Chondrocyte (in vitro differentiated cells): ENCODE results near the gene STAB1. TPM values are rescaled to one million over a fixed set of nuclear protein-coding genes. Genes with fewer than 3 reads are reported as not detected.

Source experiments
- DNase-seq: peaks from one replicate; pipeline ENCODE4 v3.0.0; 2021; ENCODE audit warnings: mixed read lengths, low spot score
- H3K27ac Mint-ChIP-seq: one replicate; pipeline ENCODE4 v1.8.0; 2021; ENCODE audit warnings: mild to moderate bottlenecking, moderate library complexity, mixed read lengths; ENCODE audit not compliant: unreplicated experiment
- H3K27me3 Mint-ChIP-seq: 2 replicates; pipeline ENCODE4 v1.8.0; 2021; ENCODE audit warnings: low read depth, mixed read lengths
- H3K36me3 Mint-ChIP-seq: 2 replicates; pipeline ENCODE4 v1.8.0; 2021; ENCODE audit warnings: low read depth, mixed read lengths
- H3K4me1 Mint-ChIP-seq: 2 replicates; pipeline ENCODE4 v1.8.0; 2021; ENCODE audit warnings: low read depth, mild to moderate bottlenecking, mixed read lengths
- H3K4me3 Mint-ChIP-seq: one replicate; pipeline ENCODE4 v1.8.0; 2021; ENCODE audit warnings: mild to moderate bottlenecking, moderate library complexity, mixed read lengths; ENCODE audit not compliant: unreplicated experiment
- H3K9me3 Mint-ChIP-seq: 2 replicates; pipeline ENCODE4 v1.8.0; 2021; ENCODE audit warnings: low read depth, mixed read lengths
- CTCF ChIP-seq: fragments of 200-600 bp; sonication (generic); IDR thresholded peaks from 2 replicates; pipeline ENCODE4 v1.5.0; 2021; ENCODE audit warnings: antibody characterized with exemption, mild to moderate bottlenecking, moderate library complexity
- total RNA-seq: library from RNA; stranded (reverse); gene quantifications from 3 replicates; pipeline ENCODE4 v1.2.1, GENCODE V29; 2021

STAB1 gene
- total RNA-seq, 1 donor from 2014 or later = not detected

GRCh38 chr3:52563984-52564383 lies 68.8 kb downstream of the STAB1 start:
- no peaks in the 10 kb centered on the region for H3K27me3 Mint-ChIP-seq
- peaks cover 27% of the 10 kb centered on the region for H3K36me3 Mint-ChIP-seq
- H3K4me1 Mint-ChIP-seq = no peaks in the 10 kb centered on the region
- no peak for DNase-seq
- TF ChIP-seq CTCF = no peak
- no peak overlapping the region for H3K27ac Mint-ChIP-seq
- no peaks in the 10 kb centered on the region for H3K9me3 Mint-ChIP-seq
- H3K4me3 Mint-ChIP-seq = no peak overlapping the region

GRCh38 chr3:52568069-52568468 lies 72.9 kb downstream of the STAB1 start:
- no peak overlapping the region for H3K27ac Mint-ChIP-seq
- H3K36me3 Mint-ChIP-seq = peaks cover 19% of the 10 kb centered on the region
- H3K4me3 Mint-ChIP-seq = no peak overlapping the region
- H3K9me3 Mint-ChIP-seq = no peaks in the 10 kb centered on the region
- no peaks in the 10 kb centered on the region for H3K27me3 Mint-ChIP-seq
- no peak for DNase-seq
- H3K4me1 Mint-ChIP-seq = peaks cover 6% of the 10 kb centered on the region
- no peak for TF ChIP-seq CTCF

- Mint-ChIP-seq H3K4me1 (peaks cover 15% of the 10 kb centered on the region), H3K27me3 (no peaks in the 10 kb centered on the region), H3K27ac (peak overlapping the region; percentile 3), H3K36me3 (peaks cover 23% of the 10 kb centered on the region), H3K4me3 (no peak overlapping the region), H3K9me3 (no peaks in the 10 kb centered on the region)
- no peak for DNase-seq
- TF ChIP-seq CTCF = no peak
Measured at GRCh38 chr3:52570076-52570475, 74.9 kb downstream of the STAB1 start.

- peaks cover 26% of the 10 kb centered on the region for H3K36me3 Mint-ChIP-seq
- H3K9me3 Mint-ChIP-seq = peaks cover 3% of the 10 kb centered on the region
- no peak overlapping the region for H3K4me3 Mint-ChIP-seq
- no peak overlapping the region for H3K27ac Mint-ChIP-seq
- peaks cover 15% of the 10 kb centered on the region for H3K4me1 Mint-ChIP-seq
- no peak for TF ChIP-seq CTCF
- H3K27me3 Mint-ChIP-seq = no peaks in the 10 kb centered on the region
- DNase-seq = no peak
Measured at GRCh38 chr3:52572221-52572620, 77.1 kb downstream of the STAB1 start.

Other genes starting within 250 kb of the STAB1 start
- 14.5 to 20.8 TPM (median 20.1 TPM) in 3 replicates for gene PPM1M, start 249.6 kb upstream of the STAB1 start, total RNA-seq
- 73.0 to 74.9 TPM (median 74.7 TPM) in 3 replicates for gene WDR82, start 216.7 kb upstream of the STAB1 start, total RNA-seq
- 4.8 to 9.8 TPM (median 5.0 TPM) in 3 replicates for gene GLYCTK, start 207.5 kb upstream of the STAB1 start, total RNA-seq
- 5.0 to 9.4 TPM (median 5.4 TPM) in 3 replicates for gene DNAH1, start 179.0 kb upstream of the STAB1 start, total RNA-seq
- gene BAP1, start 85.3 kb upstream of the STAB1 start, total RNA-seq = 82.1 to 85.4 TPM (median 84.3 TPM) in 3 replicates
- 5.1 to 7.1 TPM (median 5.5 TPM) in 3 replicates for gene PHF7, start 84.7 kb upstream of the STAB1 start, total RNA-seq
- 0.17 TPM in 1 of 3 replicates, not detected in the others for gene SEMA3G, start 50.2 kb upstream of the STAB1 start, total RNA-seq
- gene TNNC1, start 41.3 kb upstream of the STAB1 start, total RNA-seq = 3.3 to 13.7 TPM (median 12.7 TPM) in 3 replicates
- 97.6 to 121 TPM (median 101 TPM) in 3 replicates for gene NISCH, start 39.7 kb upstream of the STAB1 start, total RNA-seq
- 283 to 309 TPM (median 298 TPM) in 3 replicates for gene NT5DC2, start 38.5 kb downstream of the STAB1 start, total RNA-seq
- gene UQCC5, start 41.3 kb downstream of the STAB1 start, total RNA-seq = 13.7 to 30.4 TPM (median 16.9 TPM) in 3 replicates
- 66.1 to 76.0 TPM (median 69.0 TPM) in 3 replicates for gene PBRM1, start 190.6 kb downstream of the STAB1 start, total RNA-seq
- gene GNL3, start 190.7 kb downstream of the STAB1 start, total RNA-seq = 61.5 to 91.9 TPM (median 66.4 TPM) in 3 replicates
- 90.7 to 124 TPM (median 91.2 TPM) in 3 replicates for gene GLT8D1, start 210.5 kb downstream of the STAB1 start, total RNA-seq
- gene SPCS1, start 210.8 kb downstream of the STAB1 start, total RNA-seq = 106 to 135 TPM (median 110 TPM) in 3 replicates